ENCODE measurements around the gene PPP1R16B.
A peak's percentile ranks its signal among the peaks of the same experiment; 100 is the strongest.

The PPP1R16B gene

DNA sequence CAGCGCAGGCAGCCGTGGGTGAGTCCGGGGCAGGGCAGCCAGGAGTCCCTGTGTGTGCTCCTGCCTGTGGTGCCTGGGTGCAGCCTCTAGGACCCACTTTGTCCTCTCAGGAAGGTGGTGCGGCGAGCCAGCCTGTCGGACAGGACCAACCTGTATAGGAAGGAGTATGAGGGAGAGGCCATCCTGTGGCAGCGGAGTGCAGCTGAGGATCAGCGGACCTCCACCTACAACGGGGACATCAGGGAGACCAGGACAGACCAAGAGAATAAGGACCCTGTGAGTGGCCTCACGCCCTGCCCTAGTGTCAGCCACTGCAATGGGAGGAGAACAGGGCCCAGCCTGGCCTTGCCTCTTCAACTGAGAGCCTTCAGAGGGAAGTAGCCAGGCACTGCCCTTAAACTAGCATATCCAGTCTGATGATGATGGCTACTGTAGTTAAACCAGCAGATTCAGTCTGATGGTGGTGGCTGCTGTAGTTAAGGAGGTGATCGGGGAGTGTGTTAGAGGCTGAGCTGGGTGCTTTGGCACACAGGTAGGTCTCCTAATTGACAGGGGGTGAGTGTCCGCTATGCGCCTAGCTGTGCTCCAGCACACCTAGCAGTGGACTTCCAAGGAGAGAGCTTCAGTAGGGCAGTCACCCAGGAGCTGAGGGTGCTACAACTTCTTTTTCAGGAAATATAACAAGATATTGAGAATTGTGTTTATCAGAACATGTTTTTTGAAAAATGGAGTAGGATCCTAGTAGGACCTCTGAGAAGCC lies 102.6 kb downstream of the PPP1R16B start:
- DNase-seq = no peak
- in situ Hi-C loops (cut with HindIII; ENCODE audit: low pct_ligation_motif_present, low pct_unique_long_range_greater_than_20kb, low sequenced_read_pairs) = no loop called here

DNA sequence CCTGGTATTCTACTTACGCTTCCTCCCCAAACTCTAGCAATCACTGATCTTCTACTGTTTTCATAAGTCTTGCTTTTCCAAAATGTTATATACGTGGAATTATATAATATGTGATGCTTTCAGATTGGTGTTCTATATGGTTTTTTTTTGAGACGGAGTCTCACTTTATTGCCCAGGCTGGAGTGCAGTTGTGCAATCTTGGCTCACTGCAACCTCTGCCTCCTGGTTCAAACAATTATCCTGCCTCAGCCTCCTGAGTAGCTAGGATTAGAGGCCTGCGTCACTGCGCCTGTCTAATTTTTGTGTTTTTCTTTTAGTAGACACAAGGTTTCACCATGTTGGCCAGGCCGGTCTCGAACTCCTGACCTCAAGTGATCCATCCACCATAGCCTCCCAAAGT lies 109.9 kb downstream of the PPP1R16B start:
- in situ Hi-C loops (cut with HindIII; ENCODE audit: low pct_ligation_motif_present, low pct_unique_long_range_greater_than_20kb, low sequenced_read_pairs) = no loop called here
- no peak for DNase-seq

DNA sequence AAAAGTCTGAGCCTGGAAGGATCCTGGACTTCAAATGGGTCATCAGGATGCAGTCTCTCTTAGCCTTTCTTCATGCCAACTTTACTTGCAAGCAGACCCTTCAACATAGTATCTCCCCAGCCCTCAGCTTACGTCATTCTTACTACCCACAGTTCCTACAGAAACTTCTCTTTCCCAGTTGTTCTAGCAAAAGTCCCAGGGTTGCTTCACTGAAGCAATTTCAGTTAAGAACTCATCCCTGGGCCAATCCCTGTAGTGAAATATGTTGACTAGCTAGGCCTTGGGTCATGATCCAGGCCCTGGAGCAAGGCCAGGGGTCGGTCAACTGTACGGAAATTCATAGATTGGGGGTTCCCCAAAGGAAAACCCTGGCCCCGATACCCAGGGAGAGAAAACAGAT lies 112.2 kb downstream of the PPP1R16B start:
- in situ Hi-C loops (cut with HindIII; ENCODE audit: low pct_ligation_motif_present, low pct_unique_long_range_greater_than_20kb, low sequenced_read_pairs) = no loop called here
- no peak for DNase-seq

DNA sequence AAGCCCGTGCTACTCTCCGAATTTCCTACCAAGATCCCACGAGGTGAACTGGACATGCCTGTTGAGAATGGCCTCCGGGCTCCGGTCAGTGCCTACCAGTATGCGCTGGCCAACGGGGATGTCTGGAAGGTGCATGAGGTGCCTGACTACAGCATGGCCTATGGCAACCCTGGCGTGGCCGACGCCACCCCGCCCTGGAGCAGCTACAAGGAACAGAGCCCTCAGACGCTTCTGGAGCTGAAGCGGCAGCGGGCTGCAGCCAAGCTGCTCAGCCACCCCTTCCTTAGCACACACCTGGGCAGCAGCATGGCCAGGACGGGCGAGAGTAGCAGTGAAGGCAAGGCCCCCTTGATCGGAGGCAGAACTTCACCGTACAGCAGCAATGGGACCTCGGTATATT lies 112.7 kb downstream of the PPP1R16B start:
- DNase-seq = no peak

DNA sequence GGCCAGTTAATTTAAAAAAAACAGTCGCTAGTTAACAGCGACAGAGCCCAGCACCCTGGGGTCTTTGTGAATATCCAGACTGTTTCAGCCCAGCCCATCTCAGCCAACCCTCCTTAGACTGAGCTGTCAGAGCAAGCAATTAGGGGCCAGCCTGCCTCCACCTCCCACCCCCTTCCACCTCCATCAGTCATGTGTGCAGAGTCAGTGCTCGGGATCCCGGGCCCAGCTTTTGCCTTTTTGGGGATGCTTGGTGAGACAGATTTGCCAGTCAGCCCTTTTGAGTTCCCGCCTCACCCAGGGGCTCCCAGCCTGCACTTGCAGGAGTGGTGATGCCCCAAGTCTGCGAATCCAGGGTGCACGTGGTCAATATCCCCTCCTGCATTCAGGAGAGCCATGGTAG lies 114.2 kb downstream of the PPP1R16B start:
- in situ Hi-C loops (cut with HindIII; ENCODE audit: low pct_ligation_motif_present, low pct_unique_long_range_greater_than_20kb, low sequenced_read_pairs) = no loop called here

More for the DNA sequence above, 112.7 kb downstream of the PPP1R16B start:
- in situ Hi-C loops (cut with HindIII; ENCODE audit: low pct_ligation_motif_present, low pct_unique_long_range_greater_than_20kb, low sequenced_read_pairs) = no loop called here

DNA sequence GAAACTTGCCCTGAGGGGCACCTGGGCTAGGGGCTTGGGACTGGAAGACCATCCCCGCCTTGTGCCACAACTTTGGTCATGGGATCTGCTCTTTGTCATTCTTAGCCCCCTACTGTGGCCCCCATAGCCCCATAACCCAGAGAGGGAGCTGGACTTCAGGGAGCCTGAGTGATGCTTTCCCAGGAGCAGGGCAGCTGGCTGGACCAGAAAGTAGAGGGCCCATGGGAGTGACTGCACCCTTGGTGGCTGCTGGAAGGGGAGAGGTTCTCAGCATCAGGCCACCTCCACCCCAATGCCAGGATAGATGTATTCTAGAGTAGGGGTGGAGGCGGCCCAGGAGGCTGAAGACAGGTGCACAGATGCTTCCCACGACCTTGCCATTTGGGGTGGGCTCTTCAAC lies 114.9 kb downstream of the PPP1R16B start:
- in situ Hi-C loops (cut with HindIII; ENCODE audit: low pct_ligation_motif_present, low pct_unique_long_range_greater_than_20kb, low sequenced_read_pairs) = no loop called here
- no peak for DNase-seq

More for the DNA sequence above, 114.2 kb downstream of the PPP1R16B start:
- no peak for DNase-seq

DNA sequence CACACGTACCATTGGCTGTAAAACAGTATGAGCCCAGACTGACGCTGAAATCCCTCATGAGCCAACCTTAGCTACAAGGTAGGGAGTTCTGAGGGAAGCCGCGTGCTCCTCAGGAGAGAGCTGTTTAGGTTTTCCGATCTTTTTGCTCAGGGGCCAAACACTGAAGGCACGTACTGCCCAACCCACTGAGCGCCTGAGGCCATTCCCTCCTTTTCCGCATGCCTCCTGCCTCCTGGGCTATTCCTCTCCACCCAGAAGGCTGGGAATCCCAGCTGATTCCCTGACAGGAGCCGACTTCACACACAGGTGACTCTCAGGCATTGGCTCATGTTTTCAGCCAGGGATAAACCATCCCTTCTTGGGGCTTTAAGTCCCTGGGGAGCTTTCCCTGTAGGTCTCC lies 115.4 kb downstream of the PPP1R16B start:
- in situ Hi-C loops (cut with HindIII; ENCODE audit: low pct_ligation_motif_present, low pct_unique_long_range_greater_than_20kb, low sequenced_read_pairs) = no loop called here

DNA sequence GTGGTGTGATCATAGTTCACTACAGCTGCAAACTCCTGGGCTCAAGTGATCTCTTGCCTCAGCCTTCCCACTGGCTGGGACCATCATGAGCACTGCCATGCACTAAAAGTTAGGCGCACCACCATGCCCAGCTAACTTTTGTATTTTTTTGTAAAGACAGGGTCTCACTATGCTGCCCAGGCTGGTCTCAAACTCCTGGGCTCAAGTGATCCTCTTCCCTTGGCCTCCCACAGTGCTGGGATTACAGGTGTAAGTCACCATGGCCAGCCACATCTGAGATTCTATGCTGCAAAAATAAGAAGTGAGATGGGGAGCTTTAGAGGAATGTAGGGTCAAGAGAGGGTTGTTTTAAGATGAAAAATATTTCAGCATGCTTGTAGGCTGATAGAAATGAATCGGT lies 119.2 kb downstream of the PPP1R16B start:
- no peak for DNase-seq
- in situ Hi-C loops (cut with HindIII; ENCODE audit: low pct_ligation_motif_present, low pct_unique_long_range_greater_than_20kb, low sequenced_read_pairs) = no loop called here

More for the DNA sequence above, 115.4 kb downstream of the PPP1R16B start:
- no peak for DNase-seq

DNA sequence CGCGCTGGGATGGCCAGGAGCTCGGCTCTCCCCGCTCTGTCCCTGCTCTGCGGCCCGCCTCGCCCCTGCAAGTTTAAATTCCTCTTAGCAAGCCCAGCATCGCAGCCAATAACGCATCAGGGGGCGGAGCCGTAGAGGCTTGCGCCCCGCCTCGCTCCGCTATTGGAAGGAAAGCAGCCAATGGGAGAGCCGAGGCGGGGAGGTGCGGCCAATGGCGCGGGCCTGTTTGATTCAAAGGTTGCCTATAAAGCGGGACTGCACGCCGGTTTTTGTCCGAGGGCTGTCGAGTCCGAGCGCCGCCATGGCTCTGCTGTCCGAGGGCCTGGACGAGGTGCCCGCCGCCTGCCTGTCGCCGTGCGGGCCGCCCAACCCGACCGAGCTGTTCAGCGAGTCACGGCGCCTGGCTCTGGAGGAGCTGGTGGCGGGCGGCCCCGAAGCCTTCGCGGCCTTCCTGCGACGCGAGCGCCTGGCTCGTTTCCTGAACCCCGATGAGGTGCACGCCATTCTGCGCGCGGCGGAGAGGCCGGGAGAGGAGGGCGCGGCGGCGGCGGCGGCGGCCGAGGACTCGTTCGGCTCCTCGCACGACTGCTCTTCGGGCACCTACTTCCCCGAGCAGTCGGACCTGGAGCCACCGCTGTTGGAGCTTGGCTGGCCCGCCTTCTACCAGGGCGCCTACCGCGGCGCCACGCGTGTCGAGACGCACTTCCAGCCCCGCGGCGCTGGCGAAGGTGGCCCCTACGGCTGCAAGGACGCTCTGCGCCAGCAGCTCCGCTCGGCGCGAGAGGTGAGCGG lies 120.8 kb downstream of the PPP1R16B start, which contains the start of gene FAM83D:
Gene FAM83D (plus strand): TSS at position 276 of the 792 bp plus-strand sequence. CDS start 26 bp downstream, at position 302.
- peak; percentile 97 for DNase-seq
- in situ Hi-C loops (cut with HindIII; ENCODE audit: low pct_ligation_motif_present, low pct_unique_long_range_greater_than_20kb, low sequenced_read_pairs) = no loop called here

DNA sequence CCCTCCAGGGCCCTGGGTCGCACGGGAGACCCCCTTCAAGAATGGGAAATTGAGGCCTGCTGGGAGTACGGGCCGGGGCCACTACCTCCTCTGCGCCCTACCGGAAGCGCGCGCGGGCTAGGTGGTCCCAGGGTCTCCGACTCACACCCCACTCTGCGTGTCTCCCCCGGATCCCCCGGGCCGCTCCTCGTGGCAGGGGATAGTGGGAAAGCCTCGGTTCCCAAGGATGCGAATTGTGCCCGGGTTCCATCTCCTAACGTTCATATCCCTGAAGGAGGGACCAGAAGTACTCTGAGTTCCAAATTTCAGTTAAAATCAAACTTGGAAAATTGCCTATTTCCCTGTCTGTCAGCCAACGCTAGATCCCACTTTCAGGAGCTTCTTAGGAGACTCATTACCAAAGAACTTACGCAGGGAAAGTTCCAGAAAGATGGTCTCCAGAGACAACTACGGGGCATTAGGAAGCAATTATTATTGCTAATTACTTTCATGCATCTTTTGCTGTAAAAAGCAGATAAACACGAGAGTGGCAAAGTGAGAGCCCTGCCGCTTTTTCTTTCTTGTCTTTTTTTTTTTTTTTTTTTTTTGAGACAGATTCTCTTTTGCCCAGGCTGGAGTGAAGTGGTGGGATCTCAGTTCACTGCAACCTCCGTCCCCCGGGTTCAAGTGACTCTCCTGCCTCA lies 121.6 kb downstream of the PPP1R16B start:
- DNase-seq = peak; percentile 22

DNA sequence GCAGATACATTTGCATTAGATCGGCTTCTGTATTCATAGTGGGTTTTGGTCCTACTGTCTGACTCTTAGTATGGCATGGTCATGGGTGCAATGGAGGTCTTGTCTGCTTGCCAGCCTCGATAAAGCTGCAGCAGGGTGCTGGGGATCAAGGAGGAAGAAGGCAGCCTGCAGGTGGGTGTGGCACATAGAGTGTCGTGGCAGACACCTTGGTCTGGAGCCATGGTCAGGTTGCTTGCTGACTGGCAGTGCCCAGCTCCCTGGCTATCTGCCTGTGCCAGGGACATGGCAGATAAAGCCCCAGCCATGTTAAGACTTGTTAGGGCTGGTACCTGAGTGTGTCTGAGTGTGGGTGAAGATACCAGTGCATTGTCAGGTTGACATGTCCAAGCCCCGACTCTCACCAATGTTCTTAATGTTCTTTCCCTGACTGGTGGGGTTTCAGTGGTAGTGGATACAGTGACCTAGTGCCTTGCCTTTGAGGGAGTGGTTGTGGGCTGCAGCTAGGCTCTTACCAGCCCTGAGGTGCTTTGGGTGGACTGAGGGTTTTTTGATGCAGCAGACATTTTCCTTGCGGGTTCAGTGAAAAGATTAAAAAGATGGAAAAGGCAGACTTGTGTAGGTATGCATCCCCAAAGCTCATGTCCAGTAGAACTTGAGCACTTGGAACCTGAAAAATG lies 122.5 kb downstream of the PPP1R16B start:
- in situ Hi-C loops (cut with HindIII; ENCODE audit: low pct_ligation_motif_present, low pct_unique_long_range_greater_than_20kb, low sequenced_read_pairs) = no loop called here
- no peak for DNase-seq

More for the DNA sequence above, 121.6 kb downstream of the PPP1R16B start:
- in situ Hi-C loops (cut with HindIII; ENCODE audit: low pct_ligation_motif_present, low pct_unique_long_range_greater_than_20kb, low sequenced_read_pairs) = no loop called here

DNA sequence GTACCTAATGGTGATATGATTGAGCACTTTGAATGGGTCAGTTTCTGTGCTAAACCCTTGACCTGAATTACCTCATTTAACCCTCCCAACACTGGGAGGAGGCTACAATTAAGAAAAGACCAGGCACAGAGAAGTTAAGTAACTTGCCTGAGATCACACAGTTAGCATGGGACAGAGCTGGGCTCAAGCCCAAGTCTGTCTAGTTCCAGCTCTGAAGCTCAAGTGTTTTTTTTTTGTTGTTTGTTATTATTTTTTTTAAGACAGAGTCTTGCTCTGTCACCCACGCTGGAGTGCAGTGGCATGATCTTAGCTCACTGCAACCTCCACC lies 124.7 kb downstream of the PPP1R16B start:
- no peak for DNase-seq
- in situ Hi-C loops (cut with HindIII; ENCODE audit: low pct_ligation_motif_present, low pct_unique_long_range_greater_than_20kb, low sequenced_read_pairs) = no loop called here

DNA sequence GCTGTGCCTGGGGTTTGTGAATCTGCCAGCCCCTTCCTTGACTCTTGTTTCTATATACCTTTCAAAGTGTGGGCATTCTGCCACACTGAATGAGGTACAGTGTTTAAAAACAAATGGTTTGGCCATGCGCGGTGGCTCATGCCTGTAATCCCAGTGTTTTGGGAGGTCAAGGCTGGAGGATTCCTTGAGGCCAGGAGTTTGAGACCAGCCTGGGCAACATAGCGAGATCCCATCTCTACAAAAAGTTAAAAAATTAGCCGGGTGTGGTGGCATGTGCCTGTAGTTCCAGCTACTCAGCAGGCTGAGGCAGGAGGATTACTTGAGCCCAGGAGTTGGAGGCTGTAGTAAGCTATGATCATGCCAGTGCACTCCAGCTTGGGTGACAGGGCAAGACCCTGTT lies 126.5 kb downstream of the PPP1R16B start:
- no peak for DNase-seq
- in situ Hi-C loops (cut with HindIII; ENCODE audit: low pct_ligation_motif_present, low pct_unique_long_range_greater_than_20kb, low sequenced_read_pairs) = no loop called here

DNA sequence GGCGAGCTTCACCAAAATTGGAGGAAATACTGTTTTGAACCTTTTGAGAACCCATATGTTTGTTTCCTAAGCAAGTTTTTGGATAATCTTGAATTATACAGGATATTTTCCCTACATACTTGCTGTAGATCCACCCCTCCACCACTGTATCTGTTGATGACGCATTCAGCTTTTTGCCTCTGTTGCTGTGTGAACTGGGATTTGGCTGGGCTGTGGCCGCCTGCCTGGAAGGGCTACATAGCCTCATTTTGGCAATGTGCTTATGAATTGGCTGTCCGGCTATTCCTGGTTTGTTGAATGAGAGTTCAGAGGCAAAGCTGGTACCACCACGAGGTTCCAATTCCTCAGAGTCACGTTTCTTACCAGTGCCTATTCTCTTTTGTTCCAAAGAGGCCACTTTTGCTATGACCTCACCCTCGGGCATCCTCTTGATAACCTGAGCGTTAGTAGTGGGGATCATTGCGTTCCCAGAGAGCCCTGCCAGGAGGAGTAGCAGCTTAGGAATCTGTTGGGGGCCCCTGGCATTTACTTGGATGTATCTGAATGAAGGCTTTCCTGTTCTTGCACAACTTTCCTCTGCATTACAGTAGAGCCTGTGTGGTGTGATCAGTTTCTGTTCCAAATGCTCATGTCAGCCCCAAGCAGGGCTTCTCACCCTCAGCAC lies 127.1 kb downstream of the PPP1R16B start:
- DNase-seq = no peak
- in situ Hi-C loops (cut with HindIII; ENCODE audit: low pct_ligation_motif_present, low pct_unique_long_range_greater_than_20kb, low sequenced_read_pairs) = no loop called here

DNA sequence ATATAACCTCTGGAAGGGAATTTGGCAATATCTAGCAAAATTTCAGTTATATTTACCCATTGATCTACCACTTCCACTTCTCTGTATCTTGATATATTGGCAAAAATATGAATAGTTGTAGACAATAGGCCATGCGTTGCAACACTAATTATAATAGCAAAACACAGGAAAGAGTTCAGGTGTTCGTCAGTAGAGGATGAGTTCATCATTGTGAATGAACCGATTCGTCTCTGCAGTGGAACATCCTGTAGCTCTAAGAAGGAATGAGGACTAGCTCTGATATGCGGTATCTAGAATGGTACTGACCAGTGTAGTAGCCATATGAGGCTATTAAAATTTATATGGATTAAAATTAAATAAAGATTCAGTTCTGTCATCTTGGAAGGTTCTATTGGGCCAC lies 129.0 kb downstream of the PPP1R16B start:
- in situ Hi-C loops (cut with HindIII; ENCODE audit: low pct_ligation_motif_present, low pct_unique_long_range_greater_than_20kb, low sequenced_read_pairs) = no loop called here
- DNase-seq = no peak

DNA sequence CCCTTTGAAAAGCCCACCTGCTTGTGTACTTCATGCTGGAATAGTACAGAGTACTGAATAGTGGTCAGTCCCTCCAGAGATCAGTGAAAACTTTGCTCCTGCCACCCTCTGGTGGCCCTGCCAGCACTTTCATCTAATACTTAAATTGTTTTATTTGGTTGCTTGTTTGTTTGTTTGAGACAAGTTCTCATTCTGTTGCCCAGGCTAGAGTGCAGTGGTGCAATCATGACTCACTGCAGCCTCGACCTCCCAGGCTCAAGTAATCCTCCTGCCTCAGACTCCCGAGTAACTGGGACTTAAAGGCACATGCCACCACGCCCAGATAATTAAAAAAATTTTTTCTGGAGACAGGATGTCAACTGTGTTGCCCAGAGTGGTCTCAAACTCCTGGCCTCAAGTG lies 129.8 kb downstream of the PPP1R16B start:
- DNase-seq = peak; percentile 27
- in situ Hi-C loops (cut with HindIII; ENCODE audit: low pct_ligation_motif_present, low pct_unique_long_range_greater_than_20kb, low sequenced_read_pairs) = no loop called here

DNA sequence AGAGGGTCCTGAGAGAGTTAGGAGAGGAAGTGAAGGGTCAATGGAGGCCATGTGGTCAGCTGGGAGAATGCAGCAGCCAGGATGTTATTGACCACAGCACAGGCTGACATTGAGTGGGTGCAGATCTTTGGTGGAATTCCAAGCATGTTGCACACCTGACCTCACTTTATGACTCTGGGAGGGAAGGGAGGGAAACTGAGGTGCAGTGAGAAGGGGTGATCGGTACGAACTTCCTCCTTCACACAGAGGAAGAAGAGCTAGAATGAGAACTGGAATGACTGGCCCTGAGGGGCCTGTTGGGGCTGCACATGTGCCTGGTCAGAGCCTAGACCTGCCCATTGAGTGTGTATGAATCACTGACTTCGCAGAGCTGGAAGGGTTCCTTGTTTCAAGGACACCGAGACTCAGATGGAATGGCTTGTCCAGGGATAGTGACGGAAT lies 130.5 kb downstream of the PPP1R16B start:
- in situ Hi-C loops (cut with HindIII; ENCODE audit: low pct_ligation_motif_present, low pct_unique_long_range_greater_than_20kb, low sequenced_read_pairs) = no loop called here
- no peak for DNase-seq

DNA sequence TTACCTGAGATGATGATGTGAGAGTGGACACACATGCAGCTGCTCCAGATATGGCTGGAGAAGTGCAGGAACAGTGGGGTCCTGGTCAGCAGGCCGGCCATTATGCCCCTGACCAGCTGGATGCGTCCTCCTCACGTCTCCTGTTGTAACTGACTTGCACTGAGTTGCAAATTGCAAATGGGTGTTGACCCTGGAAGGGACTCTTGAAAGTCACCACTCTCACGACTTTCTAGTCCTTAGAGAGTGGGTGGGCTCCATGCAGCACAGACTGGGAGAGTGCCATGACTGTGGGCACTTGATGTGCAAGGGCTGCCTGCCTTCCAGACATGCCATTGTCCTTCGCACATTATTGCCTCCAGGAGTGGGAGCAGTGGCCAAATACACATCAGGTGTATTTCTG lies 131.5 kb downstream of the PPP1R16B start:
- no peak for DNase-seq
- in situ Hi-C loops (cut with HindIII; ENCODE audit: low pct_ligation_motif_present, low pct_unique_long_range_greater_than_20kb, low sequenced_read_pairs) = no loop called here

All from ACHN (cell line).